Measurements from ENCODE around the gene ASRGL1. TPM values are rescaled to one million over a fixed set of nuclear protein-coding genes. Genes with fewer than 3 reads are reported as not detected.

Gene ASRGL1
- total RNA-seq, 2 experiments from 2014 or later = 9.2 to 10.2 TPM

DNA sequence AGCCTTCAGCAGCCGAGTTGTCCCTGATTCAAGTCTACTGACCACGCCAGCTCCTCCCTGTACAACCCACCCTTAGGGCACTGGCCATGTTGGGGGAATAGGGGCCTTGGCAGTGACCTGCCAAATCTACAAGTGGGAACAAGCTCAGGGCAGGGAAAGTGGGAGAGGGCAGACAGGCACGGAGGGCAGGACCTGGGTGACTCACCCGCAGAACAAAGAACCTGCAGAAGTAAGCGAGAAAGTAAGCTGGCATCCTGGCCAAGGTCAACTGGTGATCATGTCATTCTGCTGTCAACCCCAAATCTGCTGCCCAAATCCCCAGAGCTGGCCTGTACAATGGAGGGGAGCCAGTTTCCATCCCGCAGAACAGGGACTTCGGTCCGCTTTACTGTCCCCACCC, 73.7 kb downstream of the ASRGL1 start:
- POLR2A ChIA-PET = no interaction called here
- intact Hi-C loops (cut with micrococcal nuclease; ENCODE audit: unreplicated experiment) = no loop called here

DNA sequence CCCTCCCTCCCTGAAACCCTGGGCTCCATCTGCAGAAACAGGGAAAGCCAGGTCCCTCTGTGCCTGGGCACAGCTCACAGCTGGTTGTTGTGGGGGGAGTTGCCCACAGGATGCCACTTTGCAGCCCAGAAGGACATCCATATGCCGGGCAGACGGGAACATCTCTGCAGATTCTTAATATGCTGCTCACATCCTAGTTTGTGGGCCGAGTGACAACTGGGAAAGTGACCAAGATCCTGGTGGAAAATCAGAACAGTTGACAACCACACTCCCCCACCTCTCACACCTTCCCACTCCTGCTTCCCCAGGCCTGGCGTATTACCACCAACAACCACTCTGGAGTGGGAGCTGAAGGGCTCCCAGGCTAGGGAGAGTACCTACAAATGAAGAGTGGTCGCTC, 74.3 kb downstream of the ASRGL1 start:
- no peaks in the 10 kb centered on the region for H4K20me1 ChIP-seq (ENCODE audit: insufficient read depth, low read length)
- POLR2A ChIA-PET = no interaction called here
- intact Hi-C loops (cut with micrococcal nuclease; ENCODE audit: unreplicated experiment) = no loop called here

More for the DNA sequence above, 73.7 kb downstream of the ASRGL1 start:
- Histone ChIP-seq H3K27ac (ENCODE audit: low read depth, low read length, poor library complexity, severe bottlenecking) (no peak overlapping the region), H3K79me2 (ENCODE audit: insufficient read depth, low read depth, low read length) (no peaks in the 10 kb centered on the region), H3K36me3 (ENCODE audit: insufficient read depth, low read length) (no peaks in the 10 kb centered on the region), H3K9me2 (ENCODE audit: insufficient read depth, low read length) (no peaks in the 10 kb centered on the region), H4K20me1 (ENCODE audit: insufficient read depth, low read length) (no peaks in the 10 kb centered on the region), H3K4me1 (ENCODE audit: insufficient read depth, low read length, poor library complexity, severe bottlenecking) (no peaks in the 10 kb centered on the region), H2AFZ (ENCODE audit: low read length) (no peak overlapping the region), H3K9me3 (ENCODE audit: low read length) (no peaks in the 10 kb centered on the region), H3K4me3 (ENCODE audit: low read depth, low read length, poor library complexity, severe bottlenecking) (no peak overlapping the region), H3K4me2 (ENCODE audit: low read length) (no peak overlapping the region)
- TF ChIP-seq EZH2phosphoT487 (IDR thresholded peaks at IDR 0.05; ENCODE audit: borderline replicate concordance, low read depth, low read length) = no peak
- TF ChIP-seq, protein P1, sequence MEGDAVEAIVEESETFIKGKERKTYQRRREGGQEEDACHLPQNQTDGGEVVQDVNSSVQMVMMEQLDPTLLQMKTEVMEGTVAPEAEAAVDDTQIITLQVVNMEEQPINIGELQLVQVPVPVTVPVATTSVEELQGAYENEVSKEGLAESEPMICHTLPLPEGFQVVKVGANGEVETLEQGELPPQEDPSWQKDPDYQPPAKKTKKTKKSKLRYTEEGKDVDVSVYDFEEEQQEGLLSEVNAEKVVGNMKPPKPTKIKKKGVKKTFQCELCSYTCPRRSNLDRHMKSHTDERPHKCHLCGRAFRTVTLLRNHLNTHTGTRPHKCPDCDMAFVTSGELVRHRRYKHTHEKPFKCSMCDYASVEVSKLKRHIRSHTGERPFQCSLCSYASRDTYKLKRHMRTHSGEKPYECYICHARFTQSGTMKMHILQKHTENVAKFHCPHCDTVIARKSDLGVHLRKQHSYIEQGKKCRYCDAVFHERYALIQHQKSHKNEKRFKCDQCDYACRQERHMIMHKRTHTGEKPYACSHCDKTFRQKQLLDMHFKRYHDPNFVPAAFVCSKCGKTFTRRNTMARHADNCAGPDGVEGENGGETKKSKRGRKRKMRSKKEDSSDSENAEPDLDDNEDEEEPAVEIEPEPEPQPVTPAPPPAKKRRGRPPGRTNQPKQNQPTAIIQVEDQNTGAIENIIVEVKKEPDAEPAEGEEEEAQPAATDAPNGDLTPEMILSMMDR (conservative IDR thresholded peaks at IDR 0.05; ENCODE audit: low read length) = no peak
- no TSS peak for BruUV-seq (replicated peaks)
- CTCF ChIA-PET (ENCODE audit: unreplicated experiment) = no interaction called here
- no peak for DNase-seq (ENCODE audit: low spot score)

DNA sequence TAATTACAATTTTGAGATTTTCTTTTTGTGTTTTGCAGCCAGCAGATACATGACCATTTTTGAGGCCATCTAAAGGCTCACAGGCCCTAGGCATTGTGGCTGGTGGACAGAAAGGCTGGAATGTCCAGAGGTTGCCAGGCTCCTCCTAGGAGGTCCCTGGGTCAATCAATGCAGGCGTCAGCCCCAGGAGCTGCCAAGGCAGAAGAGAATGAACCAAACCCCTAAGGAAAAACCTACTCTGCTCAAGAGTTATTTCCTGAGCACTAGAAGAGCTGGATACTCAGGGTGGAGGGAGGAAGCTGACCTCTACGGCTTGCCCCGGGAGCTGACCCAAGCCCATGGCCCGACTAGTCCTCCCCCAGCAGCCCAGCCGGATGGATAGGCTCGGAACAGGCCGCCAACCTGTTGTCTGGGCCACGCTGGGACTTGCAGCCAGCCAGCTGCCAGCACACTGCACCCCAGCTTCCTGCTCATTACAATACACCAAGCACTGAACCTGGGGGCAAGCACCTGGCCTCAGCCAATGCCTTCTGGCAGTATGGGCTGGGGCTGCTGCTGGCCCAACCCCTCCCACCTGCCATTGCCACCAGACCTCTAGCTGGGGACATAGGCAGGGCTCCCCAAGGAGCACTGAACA, 75.9 kb downstream of the ASRGL1 start:
- no peaks in the 10 kb centered on the region for H3K9me2 ChIP-seq (ENCODE audit: insufficient read depth, low read length)
- ChIA-PET POLR2A (no interaction called here), CTCF (ENCODE audit: unreplicated experiment) (no interaction called here)
- no peak for TF ChIP-seq EZH2phosphoT487 (IDR thresholded peaks at IDR 0.05; ENCODE audit: borderline replicate concordance, low read depth, low read length)
- TF ChIP-seq, protein P1 (conservative IDR thresholded peaks at IDR 0.05; ENCODE audit: low read length) = no peak
- intact Hi-C loops (cut with micrococcal nuclease; ENCODE audit: unreplicated experiment) = no loop called here
- no peaks in the 10 kb centered on the region for H4K20me1 ChIP-seq (ENCODE audit: insufficient read depth, low read length)
- no peak overlapping the region for H2AFZ ChIP-seq (ENCODE audit: low read length)
- DNase-seq (ENCODE audit: low spot score) = no peak
- no peak overlapping the region for H3K4me3 ChIP-seq (ENCODE audit: low read depth, low read length, poor library complexity, severe bottlenecking)
- no TSS peak for BruUV-seq (replicated peaks)
- H3K4me1 ChIP-seq (ENCODE audit: insufficient read depth, low read length, poor library complexity, severe bottlenecking) = no peaks in the 10 kb centered on the region
- H3K27ac ChIP-seq (ENCODE audit: low read depth, low read length, poor library complexity, severe bottlenecking) = no peak overlapping the region
- H3K9me3 ChIP-seq (ENCODE audit: low read length) = no peaks in the 10 kb centered on the region
- no peaks in the 10 kb centered on the region for H3K79me2 ChIP-seq (ENCODE audit: insufficient read depth, low read depth, low read length)
- no peaks in the 10 kb centered on the region for H3K36me3 ChIP-seq (ENCODE audit: insufficient read depth, low read length)
- H3K4me2 ChIP-seq (ENCODE audit: low read length) = no peak overlapping the region

More for the DNA sequence above, 74.3 kb downstream of the ASRGL1 start:
- H3K36me3 ChIP-seq (ENCODE audit: insufficient read depth, low read length) = no peaks in the 10 kb centered on the region
- CTCF ChIA-PET (ENCODE audit: unreplicated experiment) = no interaction called here
- H3K9me3 ChIP-seq (ENCODE audit: low read length) = no peaks in the 10 kb centered on the region
- no peak for TF ChIP-seq EZH2phosphoT487 (IDR thresholded peaks at IDR 0.05; ENCODE audit: borderline replicate concordance, low read depth, low read length)
- TF ChIP-seq, protein P1 (conservative IDR thresholded peaks at IDR 0.05; ENCODE audit: low read length) = no peak
- H3K4me2 ChIP-seq (ENCODE audit: low read length) = no peak overlapping the region
- no peak overlapping the region for H3K27ac ChIP-seq (ENCODE audit: low read depth, low read length, poor library complexity, severe bottlenecking)
- H2AFZ ChIP-seq (ENCODE audit: low read length) = no peak overlapping the region
- DNase-seq (ENCODE audit: low spot score) = no peak
- H3K4me1 ChIP-seq (ENCODE audit: insufficient read depth, low read length, poor library complexity, severe bottlenecking) = no peaks in the 10 kb centered on the region
- no peaks in the 10 kb centered on the region for H3K79me2 ChIP-seq (ENCODE audit: insufficient read depth, low read depth, low read length)
- no peaks in the 10 kb centered on the region for H3K9me2 ChIP-seq (ENCODE audit: insufficient read depth, low read length)
- H3K4me3 ChIP-seq (ENCODE audit: low read depth, low read length, poor library complexity, severe bottlenecking) = no peak overlapping the region
- no TSS peak for BruUV-seq (replicated peaks)

Measured in OCI-LY7 (cell line).